NT2/D1 (cell line): ENCODE measurements around the gene ALG9.

Source experiments
- DNase-seq: peaks from one replicate; pipeline ENCODE4 v3.0.0-alpha.2; 2011; ENCODE audit warnings: low read depth, low spot score
- H3K27me3 ChIP-seq: 2 replicates; pipeline ENCODE4 v1.6.0; 2011; ENCODE audit warnings: mild to moderate bottlenecking; ENCODE audit not compliant: insufficient read length, insufficient read depth
- H3K36me3 ChIP-seq: 2 replicates; pipeline ENCODE4 v1.6.1; 2011; ENCODE audit warnings: mild to moderate bottlenecking, low read length, mixed read lengths; ENCODE audit not compliant: insufficient read depth, insufficient read length
- H3K4me1 ChIP-seq: 2 replicates; pipeline ENCODE4 v1.5.1; 2011; ENCODE audit not compliant: insufficient read depth, insufficient read length
- H3K4me3 ChIP-seq: 2 replicates; pipeline ENCODE4 v1.5.1; 2011; ENCODE audit warnings: low read depth; ENCODE audit not compliant: insufficient read length
- H3K9ac ChIP-seq: 2 replicates; pipeline ENCODE4 v1.6.0; 2011; ENCODE audit warnings: low read depth; ENCODE audit not compliant: insufficient read length
- H3K9me3 ChIP-seq: 2 replicates; pipeline ENCODE4 v1.5.1; 2011; ENCODE audit warnings: mild to moderate bottlenecking, low read length; ENCODE audit not compliant: insufficient read depth
- SUZ12 ChIP-seq: IDR thresholded peaks from 2 replicates; pipeline ENCODE4 v1.6.1; 2011; ENCODE audit not compliant: insufficient read length, insufficient read depth; ENCODE audit errors: extremely low read depth
- YY1 ChIP-seq: IDR thresholded peaks from 2 replicates; pipeline ENCODE4 v1.6.1; 2011; ENCODE audit not compliant: insufficient read length, insufficient read depth
- ZNF274 ChIP-seq: IDR thresholded peaks from 2 replicates; pipeline ENCODE4 v1.6.1; 2011; ENCODE audit warnings: mild to moderate bottlenecking, low read depth, low read length

ALG9 gene

DNA sequence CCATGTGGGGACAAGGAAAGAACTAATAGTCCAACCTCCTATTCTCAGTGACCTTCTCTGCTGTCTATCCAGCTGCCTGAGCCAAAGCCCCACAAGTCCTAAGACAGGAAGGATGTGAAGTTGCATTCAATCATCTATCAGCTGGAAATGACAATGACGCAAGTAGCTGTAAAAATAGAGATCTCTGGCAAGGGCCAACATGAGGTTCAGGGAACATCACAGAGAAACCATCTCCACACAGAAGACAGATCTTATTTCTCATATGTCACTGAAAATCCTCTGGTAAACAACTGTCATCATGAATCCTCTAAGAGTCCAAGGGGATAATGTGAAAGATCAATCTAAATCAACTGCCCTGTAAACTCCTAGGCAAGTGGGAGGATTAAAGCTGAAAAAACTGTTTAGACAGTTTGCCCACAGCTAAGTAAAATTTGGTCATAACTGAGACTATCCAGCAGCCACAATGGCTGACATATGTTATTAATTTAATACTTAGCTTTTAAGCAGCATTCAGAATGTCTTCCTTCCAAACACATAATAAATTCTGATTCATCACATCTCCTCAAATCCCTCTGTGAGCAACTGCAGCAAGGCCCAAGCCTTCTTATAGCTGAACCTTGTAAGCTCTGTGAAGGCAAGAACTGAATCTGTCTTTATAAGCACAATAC, 52.1 kb downstream of the ALG9 start:
- no peak for TF ChIP-seq ZNF274
- no peak for TF ChIP-seq YY1
- no peaks in the 10 kb centered on the region for H3K27me3 ChIP-seq
- DNase-seq, result no peak
- H3K4me1 ChIP-seq, result no peaks in the 10 kb centered on the region
- no peaks in the 10 kb centered on the region for H3K9me3 ChIP-seq
- H3K4me3 ChIP-seq, result no peak overlapping the region
- H3K9ac ChIP-seq, result no peak overlapping the region
- H3K36me3 ChIP-seq, result no peaks in the 10 kb centered on the region

DNA sequence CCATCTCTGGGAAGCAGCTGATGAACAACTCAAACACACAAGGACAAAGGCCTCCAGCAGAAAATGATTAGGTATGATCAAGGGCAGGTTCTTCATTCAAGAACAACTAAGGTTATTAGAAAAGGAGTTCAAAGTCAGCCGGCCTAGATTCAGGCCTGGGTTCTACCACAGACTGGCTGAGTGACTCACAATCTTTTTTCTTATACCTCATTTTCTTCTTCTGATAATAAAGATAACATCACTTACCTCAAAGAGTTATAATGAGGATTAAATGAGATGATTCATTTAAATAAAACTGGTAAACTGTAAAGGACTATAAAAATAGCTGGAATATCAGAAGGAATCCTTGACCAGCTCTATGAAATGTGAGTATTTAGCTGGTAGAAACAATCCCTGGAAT, 55.9 kb downstream of the ALG9 start:
- H3K4me3 ChIP-seq, result no peak overlapping the region
- no peak for TF ChIP-seq YY1
- TF ChIP-seq ZNF274, result no peak
- no peaks in the 10 kb centered on the region for H3K4me1 ChIP-seq
- DNase-seq, result no peak
- H3K36me3 ChIP-seq, result no peaks in the 10 kb centered on the region
- no peaks in the 10 kb centered on the region for H3K9me3 ChIP-seq
- no peaks in the 10 kb centered on the region for H3K27me3 ChIP-seq
- H3K9ac ChIP-seq, result no peak overlapping the region

DNA sequence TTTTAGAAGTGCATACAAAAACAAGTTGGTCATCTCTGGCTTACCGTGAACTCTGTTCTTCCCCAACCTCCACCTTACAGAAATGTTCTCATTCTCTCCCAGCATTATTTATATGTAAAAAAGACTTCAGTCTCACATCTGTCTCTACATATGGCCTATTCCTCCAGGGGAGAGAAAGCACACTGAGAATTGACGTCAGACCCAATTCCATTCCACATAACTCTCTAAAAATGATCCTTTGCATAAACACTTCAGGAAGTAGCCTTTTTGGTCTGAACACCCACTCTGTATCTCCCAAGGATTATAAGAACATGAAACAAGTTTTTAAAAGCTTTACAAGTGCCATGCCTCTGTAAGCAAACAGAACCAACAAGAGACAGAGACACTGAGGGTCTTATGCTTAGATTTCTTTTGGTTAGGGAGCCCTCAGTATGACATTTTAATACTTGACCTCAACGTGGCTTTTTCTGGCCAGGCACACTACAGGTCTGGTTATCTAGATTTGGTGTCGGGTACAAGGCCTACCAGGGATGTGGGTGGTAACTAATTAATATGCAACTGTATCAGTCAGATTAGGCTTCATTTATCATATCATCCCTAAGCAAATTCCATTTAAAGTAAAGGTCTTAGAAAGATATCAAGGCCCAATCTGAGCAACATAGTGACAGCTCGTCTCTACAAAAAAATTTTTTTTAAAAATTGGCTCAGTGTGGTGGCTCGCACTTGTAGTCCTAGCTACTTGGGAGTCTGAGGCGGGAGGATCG, 56.6 kb downstream of the ALG9 start:
- TF ChIP-seq ZNF274, result no peak
- no peak for TF ChIP-seq YY1
- TF ChIP-seq SUZ12, result no peak
- no peaks in the 10 kb centered on the region for H3K27me3 ChIP-seq
- H3K9me3 ChIP-seq, result no peaks in the 10 kb centered on the region
- H3K4me1 ChIP-seq, result no peaks in the 10 kb centered on the region
- H3K9ac ChIP-seq, result no peak overlapping the region
- H3K36me3 ChIP-seq, result no peaks in the 10 kb centered on the region
- H3K4me3 ChIP-seq, result no peak overlapping the region
- DNase-seq, result no peak

GRCh38 chr11:111814106-111814505, 57.3 kb downstream of the ALG9 start:
- TF ChIP-seq ZNF274 (no peak), YY1 (no peak), SUZ12 (no peak)
- Histone ChIP-seq H3K36me3 (no peaks in the 10 kb centered on the region), H3K9ac (no peak overlapping the region), H3K9me3 (no peaks in the 10 kb centered on the region), H3K4me1 (no peaks in the 10 kb centered on the region), H3K4me3 (no peak overlapping the region), H3K27me3 (no peaks in the 10 kb centered on the region)
- DNase-seq, result no peak

DNA sequence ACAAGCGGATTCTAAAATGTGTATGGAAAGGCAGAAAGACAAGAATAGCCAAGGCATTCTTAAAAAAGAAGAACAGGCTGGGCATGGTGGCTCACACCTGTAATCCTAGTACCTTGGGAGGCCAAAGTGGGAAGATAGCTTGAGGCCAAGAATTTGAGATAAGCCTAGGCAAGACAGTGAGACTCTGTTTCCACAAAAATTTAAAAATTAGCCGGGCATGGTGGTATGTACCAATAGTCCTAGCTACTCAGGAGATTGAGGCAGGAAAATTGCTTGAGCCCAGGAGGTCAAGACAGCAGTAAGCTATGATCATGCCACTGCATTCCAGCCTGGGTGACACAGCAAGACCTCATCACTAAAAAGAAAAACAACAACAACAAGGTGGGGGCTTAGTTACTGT, 59.2 kb downstream of the ALG9 start:
- Histone ChIP-seq H3K9me3 (no peaks in the 10 kb centered on the region), H3K9ac (no peak overlapping the region), H3K4me3 (no peak overlapping the region), H3K27me3 (no peaks in the 10 kb centered on the region), H3K4me1 (no peaks in the 10 kb centered on the region), H3K36me3 (peaks cover 9% of the 10 kb centered on the region)
- no peak for TF ChIP-seq SUZ12
- no peak for DNase-seq

GRCh38 chr11:111811445-111811844, 59.9 kb downstream of the ALG9 start:
- Histone ChIP-seq H3K4me3 (no peak overlapping the region), H3K4me1 (no peaks in the 10 kb centered on the region), H3K36me3 (peaks cover 9% of the 10 kb centered on the region), H3K27me3 (no peaks in the 10 kb centered on the region), H3K9me3 (no peaks in the 10 kb centered on the region), H3K9ac (no peak overlapping the region)
- TF ChIP-seq ZNF274 (no peak), YY1 (no peak), SUZ12 (no peak)
- DNase-seq, result no peak

DNA sequence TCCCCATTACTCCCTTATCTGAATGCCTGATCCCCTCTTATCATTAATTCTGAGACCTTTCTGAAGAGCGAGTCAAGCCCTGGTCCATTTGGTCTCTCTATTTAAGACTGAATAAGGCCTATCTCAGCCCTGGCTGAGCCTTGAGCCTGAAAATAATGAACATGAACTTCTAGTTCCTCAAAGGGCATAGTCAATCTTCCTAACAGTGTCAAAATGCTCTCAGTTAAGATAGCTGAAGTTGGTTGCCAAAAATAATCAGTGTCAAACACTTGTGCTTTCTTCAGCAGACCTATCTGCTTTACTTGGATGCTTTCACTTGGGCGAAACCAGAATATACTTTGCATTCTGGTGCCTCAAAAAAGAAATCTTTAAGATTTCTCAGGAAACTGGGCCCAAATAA, 62.5 kb downstream of the ALG9 start:
- Histone ChIP-seq H3K27me3 (no peaks in the 10 kb centered on the region), H3K4me1 (no peaks in the 10 kb centered on the region), H3K4me3 (no peak overlapping the region), H3K9ac (no peak overlapping the region), H3K9me3 (no peaks in the 10 kb centered on the region), H3K36me3 (peaks cover 13% of the 10 kb centered on the region)
- TF ChIP-seq SUZ12, result no peak
- TF ChIP-seq ZNF274, result no peak
- no peak for TF ChIP-seq YY1
- DNase-seq, result no peak
